HCT116 (cell line): Measurements from ENCODE around the gene ARHGDIA.

Source experiments
- CEBPB ChIP-seq: IDR thresholded peaks from 2 replicates; pipeline ENCODE4 v1.6.1; 2012; ENCODE audit warnings: low read depth
- CTCF ChIP-seq, 3 experiments: fragments of 200-600 bp in 1 of 3; sonication (generic) in 1 of 3; IDR thresholded peaks in 2 of 3; conservative IDR thresholded peaks in 1 of 3; 2 replicates each; pipeline ENCODE4 v1.5.1; 2012 to 2017; ENCODE audit warnings: low read depth in 2 of 3, low read length in 2 of 3, antibody characterized with exemption in 1 of 3, borderline replicate concordance in 1 of 3, control low read depth in 1 of 3, mild to moderate bottlenecking in 1 of 3, mixed read lengths in 1 of 3, mixed run types in 1 of 3, moderate library complexity in 1 of 3; ENCODE audit not compliant: insufficient read depth in 1 of 3
- EZH2 ChIP-seq: fragments of 200-600 bp; sonication (generic); IDR thresholded peaks from 2 replicates; pipeline ENCODE4 v1.6.1; 2017; ENCODE audit warnings: antibody characterized with exemption, mixed run types
- MAX ChIP-seq: IDR thresholded peaks from 2 replicates; pipeline ENCODE4 v1.6.1; 2012
- POLR2A ChIP-seq: IDR thresholded peaks from 2 replicates; pipeline ENCODE4 v1.7.0; 2011; ENCODE audit warnings: borderline replicate concordance; ENCODE audit not compliant: insufficient read depth, insufficient read length; ENCODE audit errors: extremely low read depth
- SP1 ChIP-seq: IDR thresholded peaks from 2 replicates; pipeline ENCODE4 v1.6.1; 2012; ENCODE audit warnings: low read depth
- ZFX ChIP-seq: fragments of 450-650 bp; IDR thresholded peaks from 2 replicates; pipeline ENCODE4 v1.6.1; 2017

GRCh38 chr17:81858967-81859905 is 11.9 kb downstream of the ARHGDIA start:
- TF ChIP-seq CTCF (IDR thresholded peaks at IDR 0.05 in 2 of 3, conservative IDR thresholded peaks at IDR 0.05 in 1 of 3; ENCODE audit: borderline replicate concordance in 1 of 3, insufficient read depth in 1 of 3, low read depth in 2 of 3, low read length in 2 of 3) (no peak), EZH2 (no peak), SP1 (no peak), ZFX (no peak), CEBPB (no peak), MAX (no peak), POLR2A (no peak)
